RKO (cell line): ENCODE data around the gene PLSCR3.

Experiments
- DNase-seq: peaks from one replicate; pipeline ENCODE4 v3.0.0-alpha.2; 2016; ENCODE audit warnings: low spot score

The PLSCR3 gene

DNA sequence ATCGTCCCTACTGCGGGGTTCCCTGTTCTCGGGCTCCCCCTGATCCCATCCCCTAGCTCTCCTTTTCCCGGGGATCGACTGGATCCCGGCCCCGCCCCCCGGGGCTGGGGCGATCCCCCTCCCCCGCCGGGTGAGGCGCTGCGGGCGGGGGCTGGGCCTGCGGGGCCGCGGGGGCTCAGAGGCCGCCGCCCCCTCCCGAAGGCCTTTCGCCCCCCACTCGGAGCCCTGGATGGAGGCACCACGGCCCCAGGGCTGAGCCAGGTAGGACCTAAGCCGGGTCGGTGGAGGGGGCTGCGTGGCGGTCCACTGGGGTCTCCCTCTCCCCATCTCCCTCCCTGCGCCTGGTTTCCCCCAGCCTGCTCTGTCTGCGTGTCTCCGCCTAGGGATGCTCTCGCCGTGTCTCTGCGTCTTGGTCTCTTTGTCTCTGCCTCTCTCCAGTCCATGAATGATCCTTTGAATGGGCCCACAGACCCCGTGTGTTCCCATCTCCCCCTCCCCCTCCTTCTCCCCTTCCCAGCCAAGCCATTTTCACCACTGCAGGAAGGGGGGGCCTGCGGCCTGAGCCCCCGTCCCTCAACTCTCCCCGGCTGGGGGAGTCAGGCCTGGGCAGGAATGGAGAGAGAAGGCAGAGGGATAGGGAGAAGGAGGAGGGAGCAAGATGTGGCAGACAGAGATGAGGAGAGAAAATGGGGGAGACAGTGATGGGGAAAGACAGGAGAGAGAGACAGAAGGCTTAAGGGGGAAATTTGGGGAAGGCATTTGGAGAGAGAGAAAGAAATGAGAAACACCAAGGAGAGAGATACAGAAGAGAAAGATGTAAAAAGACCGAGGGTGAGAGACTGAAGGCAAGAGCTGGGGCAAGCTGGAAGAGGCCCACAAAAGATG, 11.3 kb upstream of the PLSCR3 start:
- DNase-seq, result peak; percentile 30

DNA sequence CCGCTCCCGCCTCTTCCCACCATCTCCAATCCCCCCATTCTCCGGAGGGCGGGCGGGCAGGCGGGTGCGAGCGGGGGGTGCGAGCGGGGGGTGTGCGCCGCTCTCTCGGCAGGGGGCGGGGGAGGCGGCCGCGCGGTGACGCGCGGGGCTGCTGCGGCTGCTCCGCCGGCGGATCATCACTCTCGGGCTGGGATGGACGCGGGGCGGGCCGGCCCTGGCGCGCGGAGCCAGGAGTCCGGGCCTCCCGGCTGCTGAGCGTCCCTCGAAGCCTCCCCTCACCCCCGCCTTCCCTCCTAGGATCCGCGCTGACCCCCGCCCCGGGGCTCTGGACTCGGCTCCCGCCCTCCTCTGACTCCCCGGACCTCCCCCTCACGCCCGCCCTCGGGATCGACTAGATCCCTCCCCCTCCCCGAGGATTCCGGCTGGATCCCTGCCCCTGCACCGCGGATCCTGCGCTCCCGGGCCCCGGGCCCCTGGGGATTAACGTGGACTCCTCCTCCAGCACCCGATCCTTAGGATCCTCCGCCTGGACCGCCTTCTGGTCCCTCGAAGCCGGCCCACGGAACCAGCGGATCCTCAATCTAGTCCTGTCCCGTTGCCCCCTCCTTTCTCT, 10.5 kb upstream of the PLSCR3 start:
- DNase-seq, result peak; percentile 19

DNA sequence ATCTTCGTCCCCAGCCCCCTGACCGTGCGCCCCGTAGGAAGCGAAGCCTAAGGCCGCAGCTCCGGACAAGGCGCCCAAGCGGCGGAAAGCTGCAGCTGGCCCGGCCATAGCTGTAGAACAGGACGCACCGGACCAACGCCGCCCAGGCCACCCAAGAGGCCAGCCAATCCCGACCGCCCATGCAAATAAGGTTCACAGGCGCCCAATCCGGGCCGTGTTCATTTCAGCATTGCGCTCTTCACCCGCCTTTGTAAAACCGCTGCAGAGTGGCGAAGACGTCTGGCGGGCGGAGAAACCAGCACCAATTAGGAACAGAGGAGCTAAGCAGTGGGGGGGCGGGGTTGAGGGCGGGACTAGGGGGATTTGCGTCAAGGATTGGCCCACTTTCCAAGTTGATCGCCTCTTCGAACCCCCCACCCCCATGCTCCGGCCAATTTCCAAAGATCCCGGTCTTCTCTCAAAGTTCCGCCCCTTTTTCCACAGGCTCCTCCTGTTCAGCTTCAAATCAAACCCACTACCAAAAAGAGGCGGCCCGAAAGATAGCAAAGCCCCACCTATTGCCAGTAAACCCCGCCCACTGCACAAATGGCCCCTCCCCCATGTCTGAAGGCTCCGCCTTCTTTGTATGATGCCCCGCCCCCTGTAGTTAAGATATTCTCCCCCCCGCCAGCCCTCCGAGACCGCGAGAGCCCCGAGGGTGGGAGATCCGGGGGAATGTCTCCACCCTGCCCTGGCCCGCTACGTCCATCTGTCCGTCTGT, 9.8 kb upstream of the PLSCR3 start, which contains the start of gene TMEM256:
TSS of gene TMEM256 (minus strand) at position 121 of the 760 bp plus-strand sequence. CDS start at position 108, 13 bp downstream.
- peak; percentile 99 for DNase-seq

DNA sequence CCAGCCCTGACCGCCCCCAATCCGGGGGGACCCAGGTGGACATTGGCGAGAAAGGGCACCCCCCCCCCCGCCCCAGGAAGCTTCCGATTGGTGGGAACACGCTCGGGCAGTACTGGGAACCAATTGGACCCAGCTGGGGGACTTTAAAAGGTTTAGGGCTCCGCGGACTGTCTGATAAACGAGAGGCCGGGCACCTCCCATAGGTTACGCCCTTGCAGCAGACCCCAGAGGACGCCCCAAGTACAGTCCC, 9.3 kb upstream of the PLSCR3 start:
- peak; percentile 81 for DNase-seq

DNA sequence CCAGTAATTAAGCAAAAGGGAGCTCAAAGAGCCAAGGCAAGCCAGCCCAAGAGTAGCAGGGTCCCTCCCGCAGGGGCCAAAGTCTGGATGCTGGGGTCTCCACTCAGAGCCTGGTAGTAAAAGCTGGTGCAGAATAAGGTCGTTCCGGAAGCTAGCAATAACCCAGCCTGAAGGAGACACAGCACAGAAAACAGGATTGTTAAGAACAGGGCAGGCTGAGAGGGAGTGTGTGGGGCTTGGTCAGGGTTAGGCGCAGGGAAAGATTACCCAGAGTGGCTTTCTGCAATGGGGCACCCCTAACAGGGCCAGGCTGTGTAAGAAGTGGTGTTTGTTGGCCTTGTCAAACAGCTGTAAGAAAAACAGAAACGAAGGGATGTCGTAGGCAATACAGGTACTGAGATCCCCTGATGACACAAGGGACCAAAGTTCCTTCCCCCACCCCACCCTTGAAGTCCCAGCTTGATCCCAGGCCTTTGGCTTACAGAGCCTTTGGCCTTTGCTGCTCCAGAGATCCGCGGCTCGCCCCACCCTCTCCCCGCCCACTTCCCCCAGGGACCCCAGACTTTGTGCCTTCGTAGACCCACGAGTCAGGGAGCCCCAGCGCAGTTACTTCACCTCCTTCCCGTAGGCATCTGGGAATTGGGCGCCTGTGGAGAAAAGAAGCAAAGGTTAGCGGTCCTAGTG, 8.9 kb upstream of the PLSCR3 start:
- no peak for DNase-seq

DNA sequence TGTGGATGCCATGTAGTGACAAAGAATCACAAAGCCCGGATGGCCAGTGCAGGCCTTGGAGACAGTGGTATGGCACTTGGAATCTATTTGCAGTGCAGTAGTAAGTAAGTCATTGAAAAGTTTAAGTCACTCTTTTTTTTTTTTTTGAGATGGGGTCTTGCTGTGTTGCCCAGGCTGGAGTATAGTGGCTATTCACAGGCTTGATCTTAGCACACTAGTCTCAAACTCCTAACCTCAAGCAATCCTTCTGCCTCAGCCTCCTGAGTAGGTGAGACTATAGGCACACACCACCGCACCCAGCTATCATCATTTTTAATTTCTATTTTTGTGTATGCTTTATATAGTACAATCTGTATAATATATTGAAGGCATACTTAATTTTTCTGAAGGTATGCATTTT, 4.3 kb upstream of the PLSCR3 start:
- DNase-seq, result no peak

DNA sequence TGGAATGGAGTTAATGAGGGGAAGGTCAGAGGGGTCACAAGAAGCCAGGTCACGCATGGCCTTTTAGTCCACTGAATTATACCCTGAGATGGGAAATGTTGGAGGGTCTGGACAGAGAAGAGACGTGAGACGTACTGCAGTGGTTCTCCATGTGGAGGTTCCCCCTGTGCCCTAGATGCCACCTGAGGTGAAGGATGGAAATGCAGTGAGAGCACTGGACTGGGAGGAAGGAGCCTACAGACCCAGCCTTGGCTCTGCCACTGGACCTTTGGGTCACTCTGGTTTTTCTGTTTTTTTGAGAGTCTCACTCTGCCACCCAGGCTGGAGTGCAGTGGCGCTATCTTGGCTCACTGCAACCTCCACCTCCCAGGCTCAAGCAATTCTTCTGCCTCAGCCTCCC, 1.8 kb upstream of the PLSCR3 start:
- no peak for DNase-seq

DNA sequence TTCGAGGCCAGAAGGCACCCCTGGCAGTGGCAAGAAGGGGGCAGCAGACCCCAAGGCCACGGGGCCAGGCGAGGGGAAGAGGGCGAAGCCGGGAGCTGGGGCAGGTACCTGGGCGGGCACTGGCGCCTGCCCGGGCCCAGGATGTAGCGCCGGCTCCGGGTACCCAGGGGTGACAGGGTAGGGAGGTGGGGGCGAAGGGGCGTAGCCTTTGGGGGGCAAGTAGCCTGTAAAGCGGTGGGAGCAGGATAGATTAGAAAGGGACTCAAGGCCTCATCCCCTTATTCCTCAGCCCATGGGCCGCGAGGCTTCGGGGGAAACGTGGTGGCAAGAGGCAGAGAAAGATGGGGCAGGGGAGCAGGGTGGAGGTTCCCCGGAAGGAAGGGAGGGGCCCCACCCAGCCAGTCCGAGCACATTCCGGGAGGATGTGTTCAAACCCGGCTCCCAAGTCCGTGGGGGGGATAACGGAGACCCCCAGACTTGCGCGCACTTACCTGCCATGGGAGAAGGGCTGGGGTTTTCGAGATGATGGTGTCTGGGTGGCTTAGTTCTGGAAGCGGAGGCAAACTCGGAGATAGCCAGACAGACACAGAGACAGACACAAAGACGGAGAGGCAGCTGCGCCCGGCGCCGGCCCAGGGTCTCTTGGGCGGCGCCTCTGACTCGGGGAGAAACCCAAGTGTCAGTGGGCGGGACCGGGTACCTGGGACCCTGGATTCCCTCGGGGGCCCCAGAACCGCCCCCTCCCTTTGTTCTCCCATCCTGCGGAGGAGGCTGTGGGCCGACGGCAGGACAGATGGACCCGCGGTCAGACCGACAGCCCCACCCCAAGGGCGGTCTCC, 493 bp downstream of the PLSCR3 start:
- peak; percentile 35 for DNase-seq

DNA sequence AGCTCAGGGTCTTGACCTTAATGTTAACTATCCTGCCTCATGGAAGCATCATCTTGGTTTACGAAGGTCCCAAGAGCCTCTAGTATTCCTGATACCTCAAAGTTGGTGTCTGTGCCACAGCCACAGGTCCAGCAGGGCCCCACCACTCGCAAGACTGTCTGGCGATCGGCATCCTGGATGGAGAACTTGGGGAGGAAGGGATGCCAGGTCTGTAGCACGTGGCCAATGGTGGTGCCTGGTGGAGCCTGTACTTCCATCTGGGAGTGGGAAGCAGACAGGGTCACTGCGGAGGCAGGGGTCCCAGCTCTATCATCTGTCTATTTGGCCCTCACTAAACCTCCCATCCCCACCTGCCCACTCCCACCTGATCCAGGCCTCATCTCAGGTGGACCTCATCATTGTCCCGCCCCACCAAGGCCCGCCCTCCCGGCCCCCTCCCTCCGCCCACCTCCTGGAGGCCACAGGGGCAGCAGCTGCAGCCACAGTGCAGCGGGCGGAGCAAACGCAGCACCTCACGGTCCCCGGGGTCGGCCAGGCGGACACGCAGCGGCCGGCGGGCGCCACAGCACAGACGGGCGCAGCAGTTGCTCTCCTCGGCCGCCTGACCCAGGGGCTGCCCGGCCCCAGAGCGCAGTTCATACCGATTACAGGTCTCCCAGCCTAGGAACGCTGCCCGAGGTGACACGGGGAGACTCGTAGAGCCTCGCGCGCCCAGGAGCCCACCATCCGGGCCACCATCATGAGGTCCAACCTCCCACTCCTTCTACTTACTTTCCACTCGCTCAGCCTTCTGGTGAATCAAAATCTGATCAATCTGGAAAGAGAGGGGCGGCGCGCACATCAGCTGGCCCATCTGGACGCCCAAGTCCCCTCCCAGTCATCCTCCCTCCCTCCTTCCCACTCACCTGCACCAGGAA, 1.4 kb downstream of the PLSCR3 start:
- no peak for DNase-seq

DNA sequence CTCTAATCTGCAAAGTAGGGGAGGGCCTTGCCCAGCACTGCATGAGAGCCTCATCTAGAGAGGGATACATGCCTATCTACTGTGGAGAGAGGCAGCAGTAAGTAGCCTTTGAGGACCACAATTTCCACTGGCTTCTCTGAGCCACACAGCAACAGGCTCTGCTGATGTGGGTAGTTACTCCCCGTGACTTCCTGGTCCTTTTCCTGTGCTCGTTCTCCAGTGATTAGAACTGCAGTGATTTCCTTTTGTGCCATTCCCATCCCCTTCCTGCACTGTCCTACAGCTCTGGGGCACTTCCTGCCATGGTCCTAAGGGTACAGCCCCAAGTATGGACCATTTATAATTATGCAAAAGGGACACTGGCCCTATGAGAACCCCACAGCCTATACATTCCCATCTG, 3.0 kb downstream of the PLSCR3 start:
- DNase-seq, result no peak

DNA sequence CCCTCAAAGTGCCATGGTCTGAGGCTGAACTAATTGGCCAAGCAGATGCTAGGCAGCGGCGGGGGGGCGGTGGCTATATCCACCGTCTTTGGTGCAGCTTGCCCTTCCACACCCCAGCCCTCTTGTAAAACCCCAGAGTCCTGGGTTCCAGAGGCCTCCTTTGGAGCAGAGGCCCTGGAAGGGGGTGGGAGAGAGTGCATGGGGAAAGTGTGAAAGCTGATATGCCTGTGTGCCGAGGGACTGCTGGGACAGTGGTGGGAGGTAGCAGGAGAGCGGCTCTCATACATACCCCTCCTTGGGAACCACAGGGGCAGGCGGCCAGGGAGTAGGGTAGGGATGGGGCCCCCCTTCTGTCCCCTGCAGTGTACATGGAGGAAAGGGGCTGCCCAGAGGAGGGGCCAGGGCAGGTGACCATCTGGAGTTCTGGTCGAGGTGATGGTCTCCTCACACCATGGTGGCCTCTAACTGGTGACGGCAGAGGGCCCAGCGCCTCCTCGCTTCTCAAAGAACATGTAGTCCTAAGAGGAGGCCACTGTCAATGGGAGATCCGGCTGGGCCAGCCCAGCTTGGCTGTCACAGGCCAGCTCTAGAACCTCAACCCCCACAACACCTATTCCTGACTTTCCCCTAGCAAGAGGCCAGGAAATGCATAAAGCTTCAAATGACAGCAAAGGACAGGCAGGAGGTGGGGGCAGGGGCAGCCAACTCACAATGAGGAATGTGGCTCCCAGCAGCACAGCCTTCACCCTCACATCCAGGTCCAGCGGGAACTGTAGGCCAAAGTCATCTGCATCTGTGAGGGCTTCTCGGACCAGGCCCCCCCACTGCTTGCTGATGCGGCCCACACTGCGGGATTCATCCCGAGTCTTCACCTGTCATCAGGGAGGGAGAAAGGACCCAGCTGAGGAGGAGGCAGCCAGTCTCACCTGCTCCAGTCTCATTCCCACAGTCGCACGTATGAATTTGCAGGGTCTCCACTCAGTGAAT, 4.1 kb downstream of the PLSCR3 start:
- DNase-seq, result no peak

DNA sequence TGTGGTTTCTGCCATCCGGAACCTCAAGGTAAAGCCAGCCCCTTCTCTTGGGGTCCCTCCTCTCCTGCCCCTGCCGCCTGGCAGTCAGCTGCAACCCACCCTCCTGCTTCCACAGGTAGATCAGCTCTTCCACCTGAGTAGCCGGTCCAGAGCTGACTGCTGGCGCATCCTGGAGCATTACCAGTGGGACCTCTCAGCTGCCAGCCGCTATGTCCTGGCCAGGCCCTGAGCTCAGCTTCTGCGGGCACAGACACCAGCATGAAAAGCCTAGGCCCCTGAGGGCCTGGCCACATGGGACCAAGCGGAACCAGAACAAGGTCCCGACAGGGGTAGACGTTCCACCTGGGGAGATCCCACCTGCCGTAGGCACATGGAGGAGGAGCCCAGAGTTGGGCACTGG, 5.5 kb downstream of the PLSCR3 start:
- no peak for DNase-seq

DNA sequence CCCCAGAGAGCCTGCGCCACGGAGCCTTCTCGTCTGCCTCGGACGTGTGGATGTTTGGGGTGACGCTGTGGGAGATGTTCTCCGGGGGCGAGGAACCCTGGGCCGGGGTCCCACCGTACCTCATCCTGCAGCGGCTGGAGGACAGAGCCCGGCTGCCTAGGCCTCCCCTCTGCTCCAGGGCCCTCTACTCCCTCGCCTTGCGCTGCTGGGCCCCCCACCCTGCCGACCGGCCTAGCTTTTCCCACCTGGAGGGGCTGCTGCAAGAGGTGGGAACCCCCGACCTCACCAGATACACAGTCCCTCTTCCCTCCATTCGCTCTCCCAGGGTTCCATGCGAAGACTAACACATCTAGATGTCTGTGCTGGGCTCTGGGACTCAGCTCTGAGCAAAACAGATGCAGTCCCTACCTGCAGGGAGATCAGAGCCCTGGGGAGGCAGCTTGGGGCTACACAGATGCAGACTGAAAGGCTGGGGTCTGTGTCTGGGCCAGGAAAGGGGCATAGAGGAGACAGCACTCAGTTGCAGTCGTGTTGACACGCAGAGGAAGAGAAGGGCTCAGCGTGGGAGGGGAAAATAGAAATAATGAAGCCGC, 9.7 kb downstream of the PLSCR3 start:
- DNase-seq, result no peak

DNA sequence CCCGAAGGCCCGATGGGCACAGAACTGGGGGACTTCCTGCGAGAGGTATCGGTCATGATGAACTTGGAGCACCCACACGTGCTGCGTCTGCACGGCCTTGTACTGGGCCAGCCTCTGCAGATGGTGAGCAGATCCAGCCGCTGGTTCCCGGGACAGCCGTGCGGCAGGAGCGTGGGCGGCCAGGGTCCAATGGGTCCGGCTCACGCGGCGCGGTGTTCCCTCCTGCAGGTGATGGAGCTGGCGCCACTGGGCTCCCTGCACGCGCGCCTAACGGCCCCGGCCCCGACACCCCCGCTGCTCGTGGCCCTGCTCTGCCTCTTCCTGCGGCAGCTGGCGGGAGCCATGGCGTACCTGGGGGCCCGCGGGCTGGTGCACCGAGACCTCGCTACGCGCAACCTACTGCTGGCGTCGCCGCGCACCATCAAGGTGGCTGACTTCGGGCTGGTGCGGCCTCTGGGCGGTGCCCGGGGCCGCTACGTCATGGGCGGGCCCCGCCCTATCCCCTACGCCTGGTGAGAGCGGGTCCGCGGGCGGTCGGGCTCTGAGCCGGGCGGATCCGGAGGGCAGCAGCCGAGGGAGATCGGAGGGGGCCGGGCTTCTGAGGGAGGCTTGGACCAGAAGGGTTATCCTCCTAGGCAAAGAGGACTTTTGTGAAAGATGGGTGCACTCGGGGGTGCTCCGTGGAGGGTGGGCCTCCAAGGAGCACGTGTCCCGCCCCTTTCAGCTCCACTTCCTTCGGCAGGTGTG, 10.4 kb downstream of the PLSCR3 start:
- no peak for DNase-seq

DNA sequence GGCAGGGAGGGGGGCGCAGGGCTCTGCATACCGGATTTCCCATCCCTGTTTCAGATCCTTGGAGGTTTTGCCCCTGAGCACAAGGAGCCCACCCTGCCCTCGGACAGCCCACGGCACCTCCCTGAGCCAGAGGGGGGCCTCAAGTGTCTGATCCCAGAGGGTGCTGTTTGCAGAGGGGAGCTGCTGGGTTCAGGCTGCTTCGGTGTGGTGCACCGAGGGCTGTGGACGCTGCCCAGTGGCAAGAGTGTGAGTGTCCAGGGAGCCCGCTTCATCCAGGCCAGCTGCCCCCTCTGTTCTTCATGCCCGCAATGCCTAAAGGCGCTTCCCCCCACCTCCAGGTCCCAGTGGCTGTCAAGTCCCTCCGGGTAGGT, 11.0 kb downstream of the PLSCR3 start:
- no peak for DNase-seq

DNA sequence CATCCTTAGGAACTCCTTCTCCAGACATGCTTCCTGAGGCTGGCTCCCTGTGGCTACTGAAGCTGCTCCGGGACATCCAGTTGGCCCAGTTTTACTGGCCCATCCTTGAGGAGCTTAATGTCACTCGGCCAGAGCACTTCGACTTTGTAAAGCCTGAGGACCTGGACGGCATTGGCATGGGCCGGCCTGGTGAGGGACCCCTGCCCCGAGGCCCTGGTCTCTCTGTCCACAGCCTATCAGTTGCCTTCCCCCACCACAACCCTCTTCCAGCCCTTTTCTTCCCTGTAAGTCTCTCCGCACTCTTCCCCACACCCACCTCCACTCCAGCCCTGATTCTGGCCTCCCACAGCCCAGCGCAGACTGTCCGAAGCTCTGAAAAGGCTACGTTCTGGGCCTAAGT, 11.4 kb downstream of the PLSCR3 start:
- no peak for DNase-seq

DNA sequence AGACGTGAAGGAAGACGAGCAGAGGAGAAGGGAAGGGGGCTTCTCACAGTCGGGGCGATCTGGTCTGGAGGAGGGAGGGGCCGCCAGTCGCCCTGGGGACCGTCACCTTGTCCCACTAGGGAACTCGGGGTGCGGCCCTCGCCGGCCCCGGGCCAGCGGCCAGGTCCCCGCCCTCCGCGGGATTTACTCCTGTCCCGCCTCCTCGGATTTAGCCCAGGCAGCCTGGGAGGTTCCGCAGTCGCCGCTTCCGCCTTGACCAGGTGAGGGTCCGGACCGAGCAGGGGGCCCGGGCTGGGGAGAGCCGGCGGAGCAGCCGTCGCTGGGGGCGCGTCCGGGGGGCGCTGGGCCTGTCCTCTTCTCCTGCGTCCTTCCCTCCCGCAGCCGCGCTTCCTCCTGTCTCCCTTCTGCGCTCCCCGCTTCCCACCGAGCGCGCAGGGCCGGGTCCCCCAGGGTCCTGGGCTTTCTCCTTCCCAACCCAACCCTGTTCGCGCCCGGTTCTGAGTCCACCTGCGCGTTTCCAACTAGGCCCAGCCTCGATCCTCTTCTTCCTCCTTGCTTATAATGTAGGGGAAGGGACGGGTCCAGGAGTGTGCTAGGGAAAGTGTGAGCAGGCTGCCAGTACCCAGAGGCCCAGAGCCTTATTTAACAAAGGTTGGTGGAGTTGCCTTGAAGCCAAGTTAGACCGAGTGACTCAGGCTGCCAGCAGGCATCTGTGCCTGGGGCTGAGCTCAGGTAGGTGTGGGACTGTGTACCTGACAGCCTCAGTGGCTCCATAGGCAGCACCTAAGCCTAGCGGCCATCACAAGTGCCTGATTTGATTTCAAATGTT, 13.3 kb downstream of the PLSCR3 start, which contains the start of gene TNK1:
TSS of gene TNK1 (plus strand) at position 235 of the 829 bp plus-strand sequence. CDS start 1,838 bp downstream, outside the sequence.
- peak; percentile 55 for DNase-seq
